COLO668 (cell line): ENCODE results near the gene ZNF385C.

ENCODE experiments used
- DNase-seq: peaks from one replicate; lab custom pipeline; 2025; ENCODE audit not compliant: unreplicated experiment; lab: John Stamatoyannopoulos, UW

Gene ZNF385C

GRCh38 chr17:42051645-42052044 is 46.6 kb downstream of the ZNF385C start:
- DNase-seq: no peak

DNA sequence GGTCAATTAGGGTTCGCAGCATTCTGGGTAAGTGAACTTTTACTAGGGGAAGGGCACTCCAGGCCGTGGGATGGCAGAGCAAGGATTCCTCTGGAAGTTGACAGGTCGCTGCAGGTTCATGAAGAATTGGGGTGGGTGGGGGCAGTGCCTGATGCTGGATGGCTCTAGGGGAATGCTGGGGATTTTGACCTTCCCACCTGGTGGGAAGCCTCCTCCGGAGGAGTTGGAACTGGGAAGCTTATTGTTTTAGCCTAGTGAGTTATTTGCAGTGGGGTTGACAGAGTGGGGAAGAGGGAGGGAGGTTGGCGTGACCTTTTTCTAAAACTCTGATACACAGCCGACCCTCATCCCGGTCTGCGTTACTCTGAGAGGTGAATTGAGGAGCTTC is 47.3 kb downstream of the ZNF385C start:
- DNase-seq: no peak

- peak; percentile 53 for DNase-seq
These were observed 47.8 kb downstream of the ZNF385C start, which contains the start of gene C17orf113 for GRCh38 chr17:42050393-42051012. Gene C17orf113, minus strand, starts transcription at chr17:42050601. Its CDS starts 7,225 bp downstream, at chr17:42043376.

- DNase-seq: no peak
These were observed 48.4 kb downstream of the ZNF385C start for GRCh38 chr17:42049834-42050392.

DNA sequence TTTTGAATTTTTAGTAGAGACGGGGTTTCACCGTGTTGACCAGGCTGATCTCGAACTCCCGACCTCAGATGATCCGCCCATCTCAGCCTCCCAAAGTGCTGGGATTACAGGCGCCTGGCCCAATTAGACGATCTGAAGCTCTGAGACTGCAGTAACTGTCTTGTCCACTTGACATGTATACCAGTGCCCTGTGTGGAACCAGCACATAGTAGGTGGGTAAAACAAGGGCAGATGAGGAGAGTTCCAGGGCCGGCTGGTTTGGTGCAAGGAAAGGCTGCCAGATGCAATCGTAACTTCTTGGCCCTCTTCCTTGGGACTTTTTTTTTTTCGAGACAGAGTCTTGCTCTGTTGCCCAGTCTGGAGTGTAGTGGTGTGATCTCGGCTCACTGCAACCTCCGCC is 50.9 kb downstream of the ZNF385C start:
- no peak for DNase-seq

DNA sequence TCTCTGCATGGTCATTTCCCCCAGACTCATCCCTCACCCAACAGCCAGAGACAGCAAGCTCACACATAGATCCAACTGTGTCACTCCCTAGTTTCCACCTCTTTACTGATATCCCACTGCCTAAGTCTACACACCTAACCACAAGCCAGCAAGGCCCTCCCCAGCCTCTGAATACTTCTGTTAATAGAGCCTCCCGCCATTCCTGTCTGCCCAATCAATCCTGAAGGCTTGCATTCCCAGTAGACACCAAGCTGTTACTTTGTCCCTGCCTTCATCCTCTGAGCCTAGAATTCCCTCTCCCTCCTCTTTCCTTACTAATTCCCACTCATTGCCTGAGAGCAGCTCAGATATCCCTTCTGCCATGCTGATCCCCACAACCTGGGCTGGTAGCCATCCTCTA is 52.6 kb downstream of the ZNF385C start:
- DNase-seq: no peak

GRCh38 chr17:42042598-42043319 is 55.5 kb downstream of the ZNF385C start:
- no peak for DNase-seq

DNA sequence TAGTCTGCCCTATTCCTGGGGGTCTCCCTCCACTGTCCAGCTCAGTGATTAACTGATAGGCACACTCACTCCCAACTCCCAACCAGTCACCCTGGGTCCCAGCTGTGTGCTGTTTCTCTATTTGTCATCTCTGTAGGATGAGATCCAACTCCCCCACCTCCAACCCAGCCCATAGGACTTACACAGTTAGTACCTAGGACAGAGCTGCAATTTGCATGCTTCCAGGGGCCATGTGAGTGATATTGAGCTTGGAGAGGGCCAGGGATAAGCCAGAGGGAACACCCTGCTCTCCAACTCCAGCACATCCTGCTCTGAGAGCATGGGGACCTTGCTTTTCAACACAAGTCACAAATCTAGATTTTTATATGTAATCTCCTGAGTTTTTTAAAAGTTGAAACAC is 56.7 kb downstream of the ZNF385C start:
- no peak for DNase-seq

DNA sequence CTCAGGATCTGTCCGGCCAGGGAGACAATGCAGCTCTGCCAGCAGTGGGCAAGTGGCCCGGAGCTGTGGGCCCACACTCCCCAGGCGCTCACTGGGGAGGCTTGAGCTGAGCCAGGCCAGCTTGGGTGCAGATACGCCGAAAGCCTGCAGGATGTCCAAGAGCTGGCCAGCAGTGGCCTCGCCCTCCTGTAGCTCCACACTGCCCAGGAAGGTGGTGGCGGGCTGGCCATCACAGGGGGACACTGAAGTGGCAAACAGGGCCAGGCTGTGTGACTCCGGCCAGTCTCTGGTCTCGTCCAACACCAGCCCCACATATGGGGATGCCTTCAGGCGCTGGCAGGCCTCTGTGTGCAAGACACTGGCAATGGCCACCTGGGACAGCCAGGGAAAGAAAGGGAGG is 57.5 kb downstream of the ZNF385C start:
- no peak for DNase-seq

- DNase-seq: peak; percentile 3
These were observed 58.2 kb downstream of the ZNF385C start for GRCh38 chr17:42039794-42040763.

DNA sequence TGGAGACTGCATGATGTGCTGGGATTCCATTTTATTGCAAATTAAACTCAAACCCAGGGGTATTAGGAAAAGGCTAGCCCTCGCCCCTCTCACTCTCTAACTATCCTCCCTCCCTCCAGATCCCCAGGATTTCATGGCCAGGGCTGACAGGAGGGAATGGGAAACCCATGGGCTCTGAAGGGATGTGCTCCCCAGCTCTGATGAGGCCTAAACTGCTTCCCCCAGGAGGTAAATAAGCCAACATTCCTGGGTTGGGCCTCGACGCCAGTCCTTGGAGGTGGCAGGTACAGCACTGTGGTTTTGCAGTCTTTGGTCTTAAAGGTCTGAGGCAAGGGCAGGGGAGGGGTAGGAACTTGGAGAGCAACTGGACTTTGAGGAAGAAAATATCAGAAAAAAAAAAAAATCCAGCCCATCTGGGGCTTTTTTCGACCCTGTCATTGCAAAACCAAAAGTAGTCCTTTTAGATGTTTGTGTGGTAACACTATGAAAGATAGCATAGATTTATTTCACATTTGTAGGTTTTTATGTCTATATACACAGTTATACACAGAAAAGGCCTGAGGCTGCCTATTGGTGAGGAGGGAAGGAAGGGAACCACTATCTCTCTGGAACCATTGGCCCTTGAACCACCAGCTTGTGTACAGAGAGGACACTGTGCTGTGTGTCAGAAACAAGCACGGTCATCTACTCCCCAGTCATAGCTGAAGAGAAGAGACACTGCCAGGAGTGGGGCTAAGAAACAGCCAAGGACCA is 59.9 kb downstream of the ZNF385C start:
- no peak for DNase-seq

GRCh38 chr17:42034059-42034458 is 64.2 kb downstream of the ZNF385C start:
- DNase-seq: no peak

- DNase-seq: no peak
These were observed 66.7 kb downstream of the ZNF385C start for GRCh38 chr17:42031584-42031983.

DNA sequence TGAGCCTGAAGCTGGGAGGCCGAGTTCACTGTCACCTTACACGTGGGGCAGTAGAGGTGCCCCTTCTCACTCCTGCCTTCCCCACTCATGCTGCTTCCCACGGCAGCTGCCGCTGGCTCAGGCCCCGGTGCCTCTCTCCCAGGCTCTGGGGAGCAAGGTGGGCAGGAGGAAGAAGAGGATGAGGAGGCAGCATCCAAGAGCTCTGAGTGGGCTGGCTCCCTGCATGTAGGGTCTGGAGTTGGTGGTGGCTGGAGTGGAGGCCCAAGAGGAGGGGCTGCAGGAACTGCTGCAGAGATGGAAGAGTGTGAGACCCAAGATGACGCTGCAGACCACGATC is 69.5 kb downstream of the ZNF385C start:
- no peak for DNase-seq

GRCh38 chr17:42027961-42028790 is 70.1 kb downstream of the ZNF385C start:
- DNase-seq: peak; percentile 2

DNA sequence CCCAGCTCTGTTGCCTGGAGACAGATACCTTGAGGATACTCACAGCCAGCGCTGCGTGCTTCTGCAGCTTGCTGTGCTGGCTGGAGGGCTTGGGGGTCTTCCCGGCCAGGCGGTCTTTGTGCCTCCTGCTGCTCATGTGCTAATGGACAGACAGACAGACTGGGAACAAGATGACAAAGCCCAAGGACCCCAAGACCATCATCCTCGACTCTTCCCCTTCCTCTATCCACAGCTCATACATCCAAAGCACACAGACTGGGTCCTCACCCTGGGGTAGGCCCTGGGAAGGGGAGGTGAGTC is 70.7 kb downstream of the ZNF385C start:
- no peak for DNase-seq

DNA sequence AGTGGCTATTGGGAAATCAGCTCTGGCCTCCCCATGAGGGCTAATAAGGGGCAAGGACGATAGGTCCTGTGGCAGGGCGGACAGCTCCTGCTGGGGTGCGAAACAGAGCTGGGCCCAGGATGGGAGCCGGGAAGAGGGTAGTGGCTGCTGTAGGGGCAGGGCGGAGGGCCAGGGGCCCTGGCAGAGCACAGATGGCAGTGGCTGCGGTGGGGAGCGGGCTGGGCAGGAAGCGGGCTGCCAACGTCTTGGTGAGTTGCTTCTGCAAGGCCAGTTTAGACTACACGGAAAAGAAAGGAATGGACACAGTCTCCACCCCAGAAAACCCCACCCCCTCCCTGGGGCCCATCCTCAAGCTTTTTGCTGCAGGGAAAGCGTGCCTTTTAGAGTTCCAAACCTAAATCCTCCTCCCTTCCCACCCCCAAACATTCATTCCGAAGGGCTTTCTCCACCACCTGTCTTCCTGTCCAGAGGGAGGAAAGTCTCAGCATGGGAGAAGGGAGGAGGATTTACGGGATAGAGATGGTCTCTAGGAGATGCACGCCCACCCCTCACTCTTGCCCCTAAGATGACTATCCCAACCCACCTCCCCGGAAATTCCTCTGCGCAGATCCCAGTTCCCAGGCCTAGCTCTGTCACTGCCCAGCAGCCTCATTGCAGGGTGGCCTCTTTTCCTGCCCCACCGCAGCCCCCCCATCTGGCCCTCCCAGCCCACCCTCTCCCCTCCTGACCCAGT is 71.2 kb downstream of the ZNF385C start:
- DNase-seq: no peak

- no peak for DNase-seq
These were observed 72.3 kb downstream of the ZNF385C start for GRCh38 chr17:42025936-42026335.

DNA sequence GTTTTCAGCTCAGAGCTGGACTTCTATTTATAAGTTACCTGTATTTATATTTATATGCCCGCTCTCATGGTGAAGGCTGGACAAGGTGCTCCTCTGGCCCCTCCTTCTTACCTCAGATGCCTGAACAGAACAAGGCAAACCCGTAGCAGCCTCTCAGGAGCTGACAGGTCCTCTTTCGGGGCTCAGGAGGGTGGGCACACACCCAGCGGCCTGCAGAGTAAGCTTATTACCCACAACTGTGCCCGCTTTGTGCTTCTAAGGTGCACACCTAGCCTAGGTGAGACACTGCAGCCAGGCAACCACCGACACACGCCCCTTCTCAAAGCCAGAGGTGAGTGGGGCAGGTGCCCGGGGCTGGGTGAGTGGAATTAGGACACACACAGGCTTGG is 73.1 kb downstream of the ZNF385C start:
- no peak for DNase-seq
